ENCODE results near the gene CDCA7.
"Not testable (repeated sequence)": the region's sequence is repeated elsewhere in the genome, so short reads cannot be mapped to it uniquely, and the experiment has no call there.

The CDCA7 gene

DNA sequence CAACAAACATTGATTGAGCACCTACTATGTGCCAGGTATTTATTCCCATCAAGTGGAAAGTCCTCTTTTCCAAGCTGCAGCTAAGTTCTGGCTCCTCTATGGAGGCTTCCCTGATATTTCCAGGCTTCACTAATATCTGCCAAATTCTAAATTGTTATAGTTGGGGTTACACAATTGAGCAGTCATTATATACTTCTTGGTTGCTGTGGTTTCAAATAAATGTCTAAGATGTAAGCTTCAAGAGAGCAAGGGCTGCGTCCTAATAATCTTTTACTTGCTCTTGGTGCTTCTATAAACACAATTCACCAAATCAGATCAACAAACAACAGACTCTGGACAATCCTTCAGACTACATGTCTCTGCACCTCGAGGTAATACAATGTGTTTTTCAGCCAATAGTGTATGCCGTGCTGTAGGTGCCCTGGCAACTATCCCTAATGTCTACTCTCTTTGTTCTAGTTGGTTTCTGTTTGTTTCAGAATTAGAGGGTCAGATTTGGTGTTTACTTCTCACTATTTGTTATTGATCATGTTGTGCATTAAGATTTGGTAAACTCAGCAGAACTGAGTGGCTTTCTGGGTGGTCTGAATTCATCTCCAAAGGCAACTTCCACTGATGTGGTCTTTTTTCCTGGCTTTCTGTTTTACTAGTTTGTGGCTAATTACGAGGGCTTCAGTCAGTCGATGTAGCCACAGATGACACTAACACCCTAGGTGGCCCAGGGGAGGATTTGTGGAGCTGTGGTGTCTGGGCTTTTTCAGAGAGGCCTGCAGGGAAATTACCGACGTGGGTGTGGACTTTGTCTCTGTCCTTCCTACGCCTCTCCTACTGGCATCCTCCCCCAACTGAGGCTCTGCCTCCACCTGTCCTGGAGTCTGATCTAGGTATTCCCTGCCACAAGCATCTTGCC lies 50.4 kb downstream of the CDCA7 start:
- no peak for FAIRE-seq

DNA sequence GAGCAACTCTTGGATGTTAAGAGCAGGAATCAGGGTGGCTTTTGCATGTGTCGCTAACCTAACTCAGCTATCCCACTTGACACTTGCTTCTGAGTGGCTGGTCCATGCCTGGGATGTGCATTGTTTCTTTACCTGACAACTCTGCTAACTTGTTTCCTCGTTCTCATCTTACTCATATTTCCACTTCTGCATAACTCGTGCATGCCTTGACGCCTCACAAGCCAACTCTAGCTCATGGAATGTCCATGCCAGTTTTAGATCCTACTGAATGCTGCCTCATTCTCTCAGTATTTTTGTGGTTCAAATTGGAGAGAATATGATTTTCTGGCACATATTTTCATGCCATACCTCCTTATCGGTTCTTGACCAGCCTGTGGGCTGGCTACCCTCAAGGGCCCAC lies 52.5 kb downstream of the CDCA7 start:
- no peak for FAIRE-seq

DNA sequence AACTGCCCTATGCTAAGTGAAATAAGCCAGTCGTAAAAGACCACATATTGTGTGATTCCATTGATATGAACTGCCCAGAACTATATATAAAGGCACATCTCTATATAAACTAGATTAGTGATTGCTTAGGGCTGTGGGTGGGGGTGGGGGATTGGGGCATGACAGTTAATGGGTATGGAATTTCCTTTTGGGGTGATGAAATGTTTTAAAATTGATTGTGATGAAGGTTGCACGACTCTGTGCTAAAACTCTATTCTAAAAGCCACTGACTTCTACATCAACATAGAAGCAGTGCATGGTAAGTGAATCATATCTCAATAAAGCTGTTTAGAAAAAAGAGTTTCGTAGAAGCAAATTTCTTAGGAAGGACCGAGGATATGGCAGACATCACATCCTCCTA lies 53.0 kb downstream of the CDCA7 start:
- no peak for FAIRE-seq

DNA sequence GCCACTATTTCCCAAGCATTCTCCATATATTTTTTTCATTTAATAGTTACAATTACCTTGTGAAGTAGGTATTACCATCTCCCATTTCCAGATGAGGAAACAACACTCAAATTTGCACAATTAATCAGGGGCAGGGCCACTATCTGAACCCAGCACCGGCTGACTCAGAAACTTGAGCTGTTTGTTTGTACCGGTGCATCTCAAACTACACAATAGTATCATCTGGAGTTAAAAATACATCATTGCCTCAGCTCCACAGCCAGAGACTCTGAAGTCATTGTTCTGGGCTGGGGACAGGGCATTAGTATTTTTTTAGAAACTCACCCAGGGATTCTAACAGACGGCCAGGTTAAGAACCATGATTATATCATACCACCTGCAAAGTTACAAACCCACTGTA lies 55.9 kb downstream of the CDCA7 start:
- FAIRE-seq, result no peak

DNA sequence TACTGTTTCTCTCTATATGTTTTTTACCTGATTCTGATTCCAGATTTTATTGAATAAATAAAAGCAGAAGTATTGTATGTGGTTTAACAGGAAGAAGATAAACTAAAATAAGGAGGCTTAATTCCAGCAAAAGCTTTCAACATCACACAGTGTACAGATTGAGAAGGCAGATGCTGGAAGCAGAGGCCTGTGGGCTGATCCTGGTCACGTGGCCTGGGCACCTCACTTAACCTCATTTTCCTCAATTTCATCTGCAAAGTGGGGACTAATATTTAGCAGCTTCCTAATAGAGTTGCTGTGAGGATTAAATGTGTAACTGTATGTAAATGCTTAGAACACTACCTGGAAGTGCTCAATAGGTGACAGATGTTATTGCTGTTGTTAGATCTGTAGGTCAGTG lies 58.0 kb downstream of the CDCA7 start:
- no peak for FAIRE-seq

DNA sequence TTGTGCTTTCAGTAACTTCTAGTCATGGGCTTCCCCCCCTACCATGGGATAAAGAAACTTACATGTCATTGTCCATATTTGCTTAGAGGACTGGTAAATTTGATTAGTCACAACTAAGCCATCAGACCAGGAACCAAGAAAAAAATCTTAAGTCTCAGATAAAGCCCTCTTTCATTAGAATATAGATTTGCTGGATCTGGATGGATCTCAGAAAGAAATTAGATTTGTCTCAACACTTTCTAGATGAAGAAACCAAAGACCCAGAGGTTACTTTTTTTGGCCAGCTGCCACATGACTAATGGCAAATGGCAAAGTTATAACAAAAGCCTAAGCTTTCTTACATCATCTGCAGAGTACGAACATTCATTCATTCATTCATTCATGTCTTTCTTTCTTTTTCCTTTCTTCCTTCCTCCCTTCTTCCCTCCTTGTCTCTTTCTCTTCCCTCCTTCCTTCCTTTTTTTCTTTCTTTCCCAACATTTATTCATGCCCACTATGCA lies 60.2 kb downstream of the CDCA7 start:
- FAIRE-seq, result no peak

DNA sequence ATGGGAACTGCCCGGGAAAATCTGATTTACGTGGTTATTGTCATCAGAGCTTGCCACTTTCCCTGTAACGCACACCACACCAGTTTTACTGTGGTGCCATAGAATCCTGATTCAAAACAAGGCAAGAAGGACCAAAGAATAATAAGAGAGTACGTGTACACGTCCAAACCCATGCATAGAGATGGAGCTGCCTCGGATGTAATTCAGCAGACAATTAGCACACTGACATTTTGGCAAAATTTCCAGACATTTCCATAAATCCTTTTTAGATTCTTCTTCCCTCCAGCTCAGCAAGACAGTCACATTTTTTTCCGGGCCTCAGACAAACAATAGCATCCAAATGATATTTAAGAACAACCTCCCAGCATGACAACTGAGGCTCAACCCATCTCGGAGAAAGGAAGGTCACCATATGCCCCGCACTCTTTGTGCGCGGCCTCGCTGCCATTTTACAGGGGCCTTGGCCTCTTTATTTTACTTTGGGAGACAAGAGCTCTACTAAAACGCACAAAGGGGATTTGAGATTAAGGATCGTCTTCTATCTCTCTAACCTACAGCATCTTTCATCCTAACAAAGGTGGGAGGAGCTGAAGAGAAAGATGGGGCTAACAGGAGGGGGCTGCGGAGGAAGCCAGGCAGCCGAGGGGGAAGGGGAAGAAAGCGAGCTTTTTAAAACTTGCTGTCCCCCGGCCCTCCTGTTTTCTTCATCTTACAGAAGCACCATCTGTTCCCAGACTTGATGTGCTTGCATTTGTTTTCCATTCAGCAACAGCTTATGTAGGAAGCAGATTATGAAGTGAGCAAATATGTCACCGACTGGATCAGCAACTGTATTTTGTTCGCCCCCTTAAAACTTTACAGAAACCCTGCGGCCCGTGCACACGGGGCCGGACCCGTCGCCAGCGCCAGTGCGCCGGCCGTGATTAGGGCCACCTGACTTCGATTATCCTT lies 61.0 kb downstream of the CDCA7 start:
- no peak for FAIRE-seq

DNA sequence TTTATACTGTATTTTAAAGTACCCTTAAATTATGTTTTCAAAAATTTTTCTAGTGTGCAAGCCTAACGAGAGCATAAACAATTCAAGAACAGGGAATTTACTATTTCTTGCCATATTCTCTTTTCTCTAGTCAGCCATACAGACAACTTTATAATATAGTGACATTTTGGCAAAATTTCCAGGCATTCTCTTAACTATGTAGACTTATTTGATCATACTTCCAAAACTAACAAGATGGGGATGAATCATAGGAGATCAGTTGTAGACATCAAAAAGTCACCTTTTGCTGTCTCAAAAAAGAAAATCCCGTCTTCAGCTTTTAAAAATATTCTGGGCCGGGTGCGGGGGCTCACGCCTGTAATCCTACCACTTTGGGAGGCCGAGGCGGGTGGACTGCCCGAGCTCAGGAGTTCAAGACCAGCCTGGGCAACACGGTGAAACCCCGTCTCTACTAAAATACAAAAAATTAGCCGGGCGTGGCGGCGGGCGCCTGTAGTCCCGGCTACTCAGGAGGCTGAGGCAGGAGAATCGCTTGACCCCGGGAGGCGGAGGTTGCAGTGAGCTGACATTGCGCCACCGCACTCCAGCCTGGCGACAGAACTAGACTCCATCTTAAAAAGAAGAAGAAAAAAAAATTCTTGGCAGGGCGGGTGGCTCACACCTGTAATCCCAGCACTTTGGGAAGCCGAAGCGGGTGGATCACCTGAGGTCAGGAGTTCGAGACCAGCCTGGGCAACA lies 61.9 kb downstream of the CDCA7 start:
- not testable (repeated sequence) for FAIRE-seq

DNA sequence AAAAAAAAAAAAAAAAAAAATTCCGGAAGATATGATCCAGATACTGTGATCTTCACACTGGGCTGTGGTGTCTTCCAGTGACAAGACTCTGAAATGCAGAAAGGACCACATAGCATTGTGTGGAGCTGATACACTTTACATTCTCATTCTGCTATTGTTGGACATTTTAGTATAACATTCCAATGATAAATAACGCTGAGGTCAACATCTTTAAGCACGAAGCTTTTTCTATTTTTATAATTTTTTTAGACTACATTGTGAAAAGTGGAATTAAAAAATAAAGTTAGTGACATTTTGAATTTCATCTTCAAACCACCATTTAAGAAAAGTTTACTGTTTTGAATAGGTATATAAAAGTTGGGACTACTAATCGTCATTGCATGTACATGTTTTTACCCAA lies 62.7 kb downstream of the CDCA7 start:
- FAIRE-seq, result no peak

DNA sequence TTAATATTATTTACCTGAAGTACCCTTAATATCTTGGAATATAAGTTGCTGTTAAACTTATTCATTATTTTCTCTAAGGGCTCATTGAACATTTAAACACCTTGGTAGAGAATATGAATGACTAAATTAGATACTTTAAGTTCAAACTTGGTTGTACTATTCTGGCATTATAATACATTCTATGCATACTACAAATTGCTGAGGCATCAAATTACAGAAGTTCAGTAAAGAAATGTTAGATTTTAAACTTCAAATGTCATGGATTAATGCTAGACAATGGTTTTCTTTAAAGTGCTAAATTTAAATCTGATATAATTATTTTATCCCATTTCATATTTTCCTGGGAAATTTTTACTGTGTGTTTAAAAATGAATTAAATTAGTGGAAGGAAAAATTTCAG lies 63.1 kb downstream of the CDCA7 start:
- no peak for FAIRE-seq

Measured in colon (tissue), 2 donors.